K562 (cell line): ENCODE results near the gene ATP8A1. TPM values are rescaled to one million over a fixed set of nuclear protein-coding genes. Genes with fewer than 3 reads are reported as not detected.

ENCODE experiments used
- ARNT ChIP-seq, 2 experiments: fragments of 450-650 bp; IDR thresholded peaks; 2 replicates each; pipeline ENCODE4 v1.6.1; 2016; ENCODE audit warnings: mild to moderate bottlenecking in 1 of 2
- DMBX1 ChIP-seq: fragments of 250-450 bp; sonication (Bioruptor Pico); IDR thresholded peaks from 2 replicates; pipeline ENCODE4 v1.8.0; 2022; ENCODE audit warnings: inconsistent platforms, mild to moderate bottlenecking, moderate library complexity, borderline replicate concordance
- FOXJ3 ChIP-seq: sonication (generic); formaldehyde crosslinking; IDR thresholded peaks from 2 replicates; pipeline ENCODE4 v1.4.0; 2020; ENCODE audit warnings: mild to moderate bottlenecking, missing genetic modification reagents
- GATA2 ChIP-seq: sonication (generic); formaldehyde crosslinking; IDR thresholded peaks from 2 replicates; pipeline ENCODE4 v1.4.0; 2020; ENCODE audit warnings: mild to moderate bottlenecking, missing genetic modification reagents
- HMGN3 ChIP-seq: IDR thresholded peaks from 2 replicates; pipeline ENCODE4 v1.6.1; 2011; ENCODE audit warnings: borderline replicate concordance, low read depth, mild to moderate bottlenecking, mixed read lengths, low read length; ENCODE audit not compliant: insufficient read length; ENCODE audit errors: extremely low read depth
- HOMEZ ChIP-seq: fragments of 250-450 bp; sonication (Bioruptor Pico); IDR thresholded peaks from 2 replicates; pipeline ENCODE4 v1.4.0; 2020; ENCODE audit warnings: mild to moderate bottlenecking, moderate library complexity
- KDM4B ChIP-seq, 2 experiments: fragments of 450-650 bp in 1 of 2; sonication (generic) in 1 of 2; IDR thresholded peaks; 2 replicates each; pipeline ENCODE4 v1.6.1; 2016 to 2017; ENCODE audit warnings: borderline replicate concordance in 2 of 2, antibody characterized with exemption in 1 of 2, low read depth in 1 of 2, mild to moderate bottlenecking in 1 of 2
- MYBL2 ChIP-seq, 2 experiments: fragments of 450-650 bp in 1 of 2; sonication (generic) in 1 of 2; formaldehyde crosslinking in 1 of 2; IDR thresholded peaks; 2 replicates each; pipeline versions ENCODE4 v1.6.1 to v1.8.1; 2017 to 2022; ENCODE audit warnings: borderline replicate concordance in 1 of 2, inconsistent platforms in 1 of 2, low read depth in 1 of 2, mild to moderate bottlenecking in 1 of 2, missing genetic modification reagents in 1 of 2, moderate library complexity in 1 of 2
- NFE2 ChIP-seq: IDR thresholded peaks from 2 replicates; pipeline ENCODE4 v1.6.1; 2014; ENCODE audit warnings: antibody characterized with exemption, low read depth
- NFYB ChIP-seq: IDR thresholded peaks from 2 replicates; pipeline ENCODE4 v1.6.1; 2011; ENCODE audit warnings: mild to moderate bottlenecking, moderate library complexity; ENCODE audit not compliant: insufficient read length; ENCODE audit errors: extremely low read depth
- NR1H2 ChIP-seq: sonication (generic); formaldehyde crosslinking; IDR thresholded peaks from 2 replicates; pipeline ENCODE4 v1.4.0; 2020; ENCODE audit warnings: mild to moderate bottlenecking, missing genetic modification reagents
- PCBP1 ChIP-seq: fragments of 200-400 bp; formaldehyde crosslinking; IDR thresholded peaks from 2 replicates; pipeline ENCODE4 v1.6.1; 2018; ENCODE audit warnings: mild to moderate bottlenecking, low read depth, low read length; ENCODE audit not compliant: poor library complexity, severe bottlenecking
- POLR3A ChIP-seq: IDR thresholded peaks from 2 replicates; pipeline ENCODE4 v1.6.1; 2011; ENCODE audit warnings: borderline replicate concordance, mild to moderate bottlenecking, moderate library complexity; ENCODE audit not compliant: insufficient read length, insufficient read depth; ENCODE audit errors: extremely low read depth
- PYGO2 ChIP-seq: fragments of 450-650 bp; IDR thresholded peaks from 2 replicates; pipeline ENCODE4 v1.6.1; 2016; ENCODE audit warnings: mild to moderate bottlenecking, missing genetic modification characterization, moderate library complexity, missing compliant biosample characterization
- ZC3H4 ChIP-seq: sonication (generic); formaldehyde crosslinking; IDR thresholded peaks from 2 replicates; pipeline ENCODE4 v1.9.0; 2021; ENCODE audit warnings: missing genetic modification reagents, borderline replicate concordance
- ZHX1 ChIP-seq: fragments of 150-350 bp; conservative IDR thresholded peaks from 2 replicates; pipeline ENCODE4 v1.6.1; 2014; ENCODE audit warnings: low read length
- ZNF347 ChIP-seq: fragments of 450-650 bp; formaldehyde crosslinking; IDR thresholded peaks from 2 replicates; pipeline ENCODE4 v1.4.0; 2020; ENCODE audit warnings: low read depth, mild to moderate bottlenecking, moderate library complexity
- ZNF41 ChIP-seq: fragments of 250-450 bp; sonication (Bioruptor Pico); conservative IDR thresholded peaks from 2 replicates; pipeline ENCODE4 v1.4.0; 2020; ENCODE audit warnings: mild to moderate bottlenecking
- ZNF695 ChIP-seq: fragments of 450-650 bp; formaldehyde crosslinking; IDR thresholded peaks from 2 replicates; pipeline ENCODE4 v1.4.0; 2020; ENCODE audit warnings: mild to moderate bottlenecking, moderate library complexity
- ZNF830 ChIP-seq: fragments of 250-450 bp; sonication (Bioruptor Pico); IDR thresholded peaks from 2 replicates; pipeline ENCODE4 v1.5.0; 2021; ENCODE audit warnings: mild to moderate bottlenecking
- polyA plus RNA-seq, 8 experiments: library from polyadenylated mRNA; depleted of rRNA in 4 of 8; stranded (reverse) in 5 of 8; unstranded in 3 of 8; fragments of >200 nt; fragmentation: Nextera tagmentation in 2 of 8; fragmentation: Illumina TruSeq in 1 of 8; extraction: Ambion mirVana in 2 of 8; extraction: Trizol in 1 of 8; gene quantifications; 2 replicates each; pipeline versions ENCODE4 v1.2.1 to v1.2.3, GENCODE V29; 2011 to 2014; ENCODE audit warnings: inconsistent platforms in 1 of 8, missing spikeins in 1 of 8
- total RNA-seq, 7 experiments: library from RNA; depleted of rRNA in 6 of 7; stranded (reverse); fragments of >200 nt in 6 of 7; fragmentation: Illumina TruSeq in 2 of 7; extraction: Trizol in 2 of 7; gene quantifications; 2 replicates each; pipeline versions ENCODE4 v1.2.1 to v1.2.3, GENCODE V29; 2011 to 2021; ENCODE audit warnings: low replicate concordance in 1 of 7

The ATP8A1 gene
- total and polyA plus RNA-seq, 9 of the 15 experiments (the other 6 are each of a cell fraction or from before 2014, with no cell fraction given): 0.05 to 0.29 (median 0.07) TPM; not detected in 2

- no peak; the same call in 1 of the 2 replicates for TF ChIP-seq ZHX1
- TF ChIP-seq ZNF41 (CRISPR knock-in tag): no peak
- no peak for TF ChIP-seq MYBL2 (IDR thresholded peaks at IDR 0.05; ENCODE audit: low read depth)
- TF ChIP-seq MYBL2 (CRISPR knock-in tag; IDR thresholded peaks at IDR 0.05; ENCODE audit: borderline replicate concordance): no peak
- no peak for TF ChIP-seq NFYB
- no peak for TF ChIP-seq ZNF830 (CRISPR knock-in tag)
- no peak for TF ChIP-seq DMBX1 (CRISPR knock-in tag)
- no peak for TF ChIP-seq FOXJ3 (CRISPR knock-in tag)
- no peak; a peak in 1 of 4 replicates for TF ChIP-seq KDM4B (IDR thresholded peaks at IDR 0.05; ENCODE audit: borderline replicate concordance in 2 of 2, low read depth in 1 of 2)
- TF ChIP-seq GATA2 (CRISPR knock-in tag): no peak
- TF ChIP-seq ZC3H4 (CRISPR knock-in tag): no peak
- TF ChIP-seq ARNT (IDR thresholded peaks at IDR 0.05): no peak
- no peak for TF ChIP-seq PYGO2 (tag)
- TF ChIP-seq POLR3A: no peak
- TF ChIP-seq NR1H2 (CRISPR knock-in tag): no peak
- no peak for TF ChIP-seq ZNF347 (CRISPR knock-in tag)
- no peak for TF ChIP-seq HMGN3
- TF ChIP-seq PCBP1: no peak
- no peak for TF ChIP-seq HOMEZ (CRISPR knock-in tag)
- no peak for TF ChIP-seq ZNF695
- TF ChIP-seq NFE2: no peak
Observed at GRCh38 chr4:42656944-42657792, at the start of gene ATP8A1 (continued).
